GM23248 (cell line): ENCODE data around the gene STK40. TPM values are rescaled to one million over a fixed set of nuclear protein-coding genes. Genes with fewer than 3 reads are reported as not detected.
A peak's percentile ranks its signal among the peaks of the same experiment; 100 is the strongest.

Source experiments
- DNase-seq: peaks from one replicate; pipeline ENCODE4 v3.0.0-alpha.2; 2015
- H2AFZ ChIP-seq: fragments of 200-600 bp; sonication (generic); 2 replicates; pipeline ENCODE4 v1.6.1; 2016; ENCODE audit warnings: antibody characterized with exemption
- H3F3A ChIP-seq: fragments of 200-600 bp; sonication (generic); 2 replicates; pipeline ENCODE4 v1.6.1; 2016; ENCODE audit warnings: mild to moderate bottlenecking, antibody characterized with exemption, mixed run types; ENCODE audit not compliant: insufficient read depth
- H3K27ac ChIP-seq: fragments of 200-600 bp; sonication (generic); 2 replicates; pipeline ENCODE4 v1.5.1; 2016; ENCODE audit warnings: mild to moderate bottlenecking
- H3K27me3 ChIP-seq: fragments of 200-600 bp; sonication (generic); replicated peaks from 2 replicates; pipeline ENCODE4 v1.6.1; 2016; ENCODE audit warnings: mild to moderate bottlenecking; ENCODE audit not compliant: insufficient read depth
- H3K36me3 ChIP-seq: fragments of 200-600 bp; sonication (generic); 2 replicates; pipeline ENCODE4 v1.6.1; 2016; ENCODE audit warnings: low read depth, mild to moderate bottlenecking
- H3K4me1 ChIP-seq: fragments of 200-600 bp; sonication (generic); 2 replicates; pipeline ENCODE4 v1.6.1; 2016; ENCODE audit warnings: mild to moderate bottlenecking; ENCODE audit not compliant: insufficient read depth
- H3K4me2 ChIP-seq: fragments of 200-600 bp; sonication (generic); one replicate; pipeline ENCODE4 v1.6.1; 2016; ENCODE audit warnings: mild to moderate bottlenecking; ENCODE audit not compliant: unreplicated experiment
- H3K4me3 ChIP-seq: fragments of 200-600 bp; sonication (generic); 2 replicates; pipeline ENCODE4 v1.5.1; 2016; ENCODE audit warnings: mild to moderate bottlenecking
- H3K79me2 ChIP-seq: fragments of 200-600 bp; sonication (generic); 2 replicates; pipeline ENCODE4 v1.6.1; 2016; ENCODE audit warnings: mild to moderate bottlenecking; ENCODE audit not compliant: insufficient read depth
- H3K9ac ChIP-seq: fragments of 200-600 bp; sonication (generic); 2 replicates; pipeline ENCODE4 v1.6.1; 2016; ENCODE audit warnings: mild to moderate bottlenecking
- H3K9me2 ChIP-seq: fragments of 200-600 bp; sonication (generic); 2 replicates; pipeline ENCODE4 v1.6.1; 2016; ENCODE audit warnings: mixed run types, mild to moderate bottlenecking, moderate library complexity; ENCODE audit not compliant: insufficient read depth
- H3K9me3 ChIP-seq: fragments of 200-600 bp; sonication (generic); one replicate; pipeline ENCODE4 v1.6.1; 2017; ENCODE audit warnings: low read depth
- H4K20me1 ChIP-seq: fragments of 200-600 bp; sonication (generic); 2 replicates; pipeline ENCODE4 v1.6.0; 2016; ENCODE audit not compliant: insufficient read depth
- EZH2 ChIP-seq: fragments of 200-600 bp; sonication (generic); IDR thresholded peaks from 2 replicates; pipeline ENCODE4 v1.6.1; 2018; ENCODE audit warnings: antibody characterized with exemption, mild to moderate bottlenecking; ENCODE audit not compliant: insufficient read depth, poor library complexity, severe bottlenecking
- EZH2phosphoT487 ChIP-seq: fragments of 200-600 bp; sonication (generic); IDR thresholded peaks from 2 replicates; pipeline ENCODE4 v1.6.1; 2018; ENCODE audit warnings: antibody characterized with exemption, moderate library complexity, mild to moderate bottlenecking, low read depth; ENCODE audit not compliant: insufficient read depth
- WGBS, 2 experiments: methylation state at CpG; one replicate each; pipeline ENCODE4 v1.1.6; 2015 to 2017; ENCODE audit warnings: low lambda C conversion rate in 2 of 2, low coverage in 1 of 2; ENCODE audit errors: missing lambda C conversion rate in 2 of 2; 5-methylcytosine and 5-hydroxymethylcytosine counted together
- in situ Hi-C: fragments of 300-500 bp; cut with MboI; formaldehyde crosslinking; loops from 2 replicates; pipeline ENCODE4 v1.15.0; 2020
- polyA plus RNA-seq: library from polyadenylated mRNA; unstranded; fragments of >200 nt; fragmentation: Nextera tagmentation; extraction: Ambion mirVana; gene quantifications from 2 replicates; pipeline ENCODE4 v1.2.1, GENCODE V29; 2016
- small RNA-seq: library from RNA; depleted of rRNA; stranded (forward); fragments of <200 nt; gene quantifications from one replicate; pipeline ENCODE3, GENCODE V24; 2014; ENCODE audit warnings: low read depth, low replicate concordance
- total RNA-seq: library from RNA; depleted of rRNA; stranded (reverse); fragments of >200 nt; shearing (Covaris generic); gene quantifications from 2 replicates; pipeline ENCODE4 v1.2.3, GENCODE V29; 2014; rRNA removed

STK40 gene
- total and polyA plus RNA-seq, 2 experiments from 2014 or later, result 11.1 to 16.2 TPM

DNA sequence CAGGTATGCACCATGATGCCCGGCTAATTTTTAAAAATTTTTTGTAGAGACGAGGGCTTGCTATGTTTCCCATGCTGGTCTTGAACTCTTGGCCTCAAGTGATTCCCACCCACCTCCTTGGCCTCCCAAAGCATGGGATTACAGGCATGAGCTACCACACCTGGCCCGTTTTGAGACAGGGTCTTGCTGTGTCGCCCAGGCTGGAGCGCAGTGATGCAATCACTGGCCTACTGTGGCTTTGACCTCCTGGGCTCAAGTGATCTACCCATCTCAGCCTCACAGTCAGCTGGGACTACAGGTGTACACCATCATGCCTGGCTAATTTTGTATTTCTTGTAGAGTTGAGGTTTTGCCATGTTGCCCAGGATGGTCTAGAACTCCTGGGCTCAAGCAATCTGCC, 87.1 kb downstream of the STK40 start:
- 84 to 95% methylated on average over 4 to 5 of the region's 5 CpGs for WGBS, 2 experiments
- H3K9ac ChIP-seq, result no peak overlapping the region
- H3K9me2 ChIP-seq, result no peaks in the 10 kb centered on the region
- peaks cover 13% of the 10 kb centered on the region for H3K4me1 ChIP-seq
- H3K27ac ChIP-seq, result peak overlapping the region; percentile 61; the same call in 1 of the 2 replicates
- H3K9me3 ChIP-seq, result no peaks in the 10 kb centered on the region
- no peak overlapping the region for H3K4me3 ChIP-seq
- no peaks in the 10 kb centered on the region; the same call in 1 of the 2 replicates for H4K20me1 ChIP-seq
- no peak for DNase-seq
- H3K36me3 ChIP-seq, result peaks cover 59% of the 10 kb centered on the region
- no peak overlapping the region for H2AFZ ChIP-seq
- TF ChIP-seq EZH2phosphoT487 (no peak), EZH2 (no peak)
- peaks cover 71% of the 10 kb centered on the region for H3K79me2 ChIP-seq
- H3K4me2 ChIP-seq, result no peak overlapping the region
- in situ Hi-C loops, result loop anchor here (10.0 kb wide), 1 partner anchor 194 kb away; no protein-coding TSS in a partner anchor
- no peaks in the 10 kb centered on the region for H3K27me3 ChIP-seq
- H3F3A ChIP-seq, result peaks cover 55% of the 10 kb centered on the region

DNA sequence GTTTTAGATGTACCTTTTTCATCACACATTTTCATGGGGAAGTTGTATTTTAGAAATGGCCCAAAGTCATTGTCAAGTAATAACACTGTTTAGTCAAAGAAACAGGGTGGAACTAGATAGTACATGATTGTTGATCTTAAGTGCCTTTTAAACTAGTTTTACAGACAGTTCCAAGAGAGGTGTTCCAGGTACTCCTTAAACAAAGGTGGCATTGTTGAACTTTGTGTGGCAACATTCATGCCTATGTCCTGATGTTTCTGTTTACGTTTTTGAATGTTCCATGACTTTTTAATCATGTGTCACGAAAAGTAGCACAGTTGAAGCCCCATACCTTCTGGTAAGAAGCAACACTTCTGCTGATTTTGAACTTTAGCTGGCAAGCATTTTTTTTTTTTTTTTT, 88.7 kb downstream of the STK40 start:
- in situ Hi-C loops, result loop anchor here (10.0 kb wide), 1 partner anchor 192 kb away; no protein-coding TSS in a partner anchor
- H3K4me3 ChIP-seq, result no peak overlapping the region
- H2AFZ ChIP-seq, result no peak overlapping the region
- H3K79me2 ChIP-seq, result peaks cover 75% of the 10 kb centered on the region
- H3K9ac ChIP-seq, result no peak overlapping the region
- H3K36me3 ChIP-seq, result peaks cover 60% of the 10 kb centered on the region
- peaks cover 13% of the 10 kb centered on the region for H3K4me1 ChIP-seq
- H3F3A ChIP-seq, result peaks cover 53% of the 10 kb centered on the region
- DNase-seq, result no peak
- TF ChIP-seq EZH2phosphoT487 (no peak), EZH2 (no peak)
- no peaks in the 10 kb centered on the region; the same call in 1 of the 2 replicates for H4K20me1 ChIP-seq
- no peaks in the 10 kb centered on the region for H3K9me2 ChIP-seq
- H3K9me3 ChIP-seq, result no peaks in the 10 kb centered on the region
- no peaks in the 10 kb centered on the region for H3K27me3 ChIP-seq
- 77 to 85% methylated on average over 2 of the region's 2 CpGs for WGBS, 2 experiments
- H3K27ac ChIP-seq, result no peak overlapping the region
- no peak overlapping the region for H3K4me2 ChIP-seq

DNA sequence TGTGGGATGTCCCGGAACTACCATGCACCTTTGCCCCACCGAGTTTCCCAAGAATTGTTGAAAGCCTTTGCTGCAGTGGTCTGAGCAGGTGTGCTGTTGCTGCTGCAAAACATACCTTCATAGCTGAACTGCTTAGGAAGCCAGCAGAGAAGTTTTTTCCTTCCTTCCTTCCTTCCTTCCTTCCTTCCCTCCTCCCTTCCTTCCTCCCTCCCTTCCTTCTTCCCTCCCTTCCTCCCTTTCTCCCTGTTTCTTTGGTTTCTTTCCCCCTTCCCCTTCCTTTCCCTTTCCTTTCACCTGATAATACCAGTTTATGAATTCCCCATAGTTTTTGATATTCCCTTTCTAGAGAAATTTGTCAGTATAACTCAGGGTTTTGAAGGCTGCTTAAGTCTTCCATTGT, 90.3 kb downstream of the STK40 start:
- Histone ChIP-seq H3K27ac (no peak overlapping the region), H3K9me3 (no peaks in the 10 kb centered on the region), H3K79me2 (peaks cover 78% of the 10 kb centered on the region), H3K27me3 (no peaks in the 10 kb centered on the region), H2AFZ (no peak overlapping the region), H3K4me1 (peaks cover 15% of the 10 kb centered on the region), H3F3A (peaks cover 47% of the 10 kb centered on the region), H4K20me1 (no peaks in the 10 kb centered on the region; the same call in 1 of the 2 replicates), H3K4me3 (no peak overlapping the region), H3K9me2 (no peaks in the 10 kb centered on the region), H3K36me3 (peaks cover 57% of the 10 kb centered on the region), H3K4me2 (no peak overlapping the region), H3K9ac (no peak overlapping the region)
- in situ Hi-C loops, result loop anchor here (10.0 kb wide), 1 partner anchor 191 kb away; no protein-coding TSS in a partner anchor
- no peak for TF ChIP-seq EZH2phosphoT487
- no peak for TF ChIP-seq EZH2
- 100% methylated on average over 2 of the region's 2 CpGs for WGBS, 2 experiments
- DNase-seq, result no peak

Small RNAs within 50 kb of the gene (small RNA-seq; reads per million reads assigned to genes)
- gene RNU4-27P (not detected), gene SNORA63C (not detected)

Other genes with a start within 250 kb of the STK40 start
- gene TRAPPC3, start 236.4 kb downstream of the STK40 start, total RNA-seq, result 101 and 112 TPM in 2 replicates
- 134 and 135 TPM in 2 replicates for gene TRAPPC3, start 236.4 kb downstream of the STK40 start, polyA plus RNA-seq
- gene MAP7D1, start 229.8 kb downstream of the STK40 start, total RNA-seq, result 160 and 224 TPM in 2 replicates
- gene MAP7D1, start 229.8 kb downstream of the STK40 start, polyA plus RNA-seq, result 34.8 and 35.8 TPM in 2 replicates
- gene THRAP3, start 161.5 kb downstream of the STK40 start, total RNA-seq, result 57.3 and 61.5 TPM in 2 replicates
- 91.9 and 95.2 TPM in 2 replicates for gene THRAP3, start 161.5 kb downstream of the STK40 start, polyA plus RNA-seq
- 5.6 and 14.4 TPM in 2 replicates for gene SH3D21, start 79.6 kb downstream of the STK40 start, total RNA-seq
- 1.1 and 1.8 TPM in 2 replicates for gene SH3D21, start 79.6 kb downstream of the STK40 start, polyA plus RNA-seq
- gene EVA1B, start 62.3 kb downstream of the STK40 start, total RNA-seq, result 294 and 328 TPM in 2 replicates
- 95.0 and 111 TPM in 2 replicates for gene EVA1B, start 62.3 kb downstream of the STK40 start, polyA plus RNA-seq
- gene LSM10, start 12.0 kb upstream of the STK40 start, total RNA-seq, result 4.6 and 10.4 TPM in 2 replicates
- gene LSM10, start 12.0 kb upstream of the STK40 start, polyA plus RNA-seq, result 72.5 and 80.2 TPM in 2 replicates
- 6.6 and 6.9 TPM in 2 replicates for gene OSCP1, start 64.5 kb upstream of the STK40 start, total RNA-seq
- 9.9 and 10.2 TPM in 2 replicates for gene OSCP1, start 64.5 kb upstream of the STK40 start, polyA plus RNA-seq
- gene MRPS15, start 78.5 kb upstream of the STK40 start, total RNA-seq, result 37.9 and 53.7 TPM in 2 replicates
- gene MRPS15, start 78.5 kb upstream of the STK40 start, polyA plus RNA-seq, result 103 and 107 TPM in 2 replicates
- not detected in 2 replicates for gene CSF3R, start 97.0 kb upstream of the STK40 start, total RNA-seq
- gene CSF3R, start 97.0 kb upstream of the STK40 start, polyA plus RNA-seq, result not detected in 2 replicates